Measurements from ENCODE around the gene SET.

DNA sequence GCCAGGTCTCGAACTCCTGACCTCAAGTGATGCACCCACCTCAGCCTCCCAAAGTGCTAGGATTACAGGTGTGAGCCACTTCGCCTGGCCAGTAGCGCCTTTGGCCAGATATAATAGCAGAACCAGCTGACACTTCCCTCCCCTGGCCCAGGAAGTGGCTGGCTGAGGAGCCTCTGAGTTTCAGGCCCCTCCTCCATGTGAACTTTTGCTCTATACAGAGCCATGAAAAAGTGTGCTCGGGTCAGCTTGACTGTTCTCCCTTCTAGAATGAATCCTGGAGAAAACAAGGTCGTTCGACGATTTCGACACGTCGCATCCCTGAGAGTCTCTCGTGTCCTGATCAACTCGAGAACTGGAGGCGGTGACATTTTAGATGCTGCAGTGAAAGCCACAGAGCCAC, 43.6 kb downstream of the SET start:
- TF ChIP-seq, protein P1, sequence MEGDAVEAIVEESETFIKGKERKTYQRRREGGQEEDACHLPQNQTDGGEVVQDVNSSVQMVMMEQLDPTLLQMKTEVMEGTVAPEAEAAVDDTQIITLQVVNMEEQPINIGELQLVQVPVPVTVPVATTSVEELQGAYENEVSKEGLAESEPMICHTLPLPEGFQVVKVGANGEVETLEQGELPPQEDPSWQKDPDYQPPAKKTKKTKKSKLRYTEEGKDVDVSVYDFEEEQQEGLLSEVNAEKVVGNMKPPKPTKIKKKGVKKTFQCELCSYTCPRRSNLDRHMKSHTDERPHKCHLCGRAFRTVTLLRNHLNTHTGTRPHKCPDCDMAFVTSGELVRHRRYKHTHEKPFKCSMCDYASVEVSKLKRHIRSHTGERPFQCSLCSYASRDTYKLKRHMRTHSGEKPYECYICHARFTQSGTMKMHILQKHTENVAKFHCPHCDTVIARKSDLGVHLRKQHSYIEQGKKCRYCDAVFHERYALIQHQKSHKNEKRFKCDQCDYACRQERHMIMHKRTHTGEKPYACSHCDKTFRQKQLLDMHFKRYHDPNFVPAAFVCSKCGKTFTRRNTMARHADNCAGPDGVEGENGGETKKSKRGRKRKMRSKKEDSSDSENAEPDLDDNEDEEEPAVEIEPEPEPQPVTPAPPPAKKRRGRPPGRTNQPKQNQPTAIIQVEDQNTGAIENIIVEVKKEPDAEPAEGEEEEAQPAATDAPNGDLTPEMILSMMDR (IDR thresholded peaks at IDR 0.05; ENCODE audit: insufficient read depth, low read length): no peak
- TF ChIP-seq POLR2AphosphoS5 (IDR thresholded peaks at IDR 0.05; ENCODE audit: low read depth) (no peak), SPI1 (IDR thresholded peaks at IDR 0.05; ENCODE audit: borderline replicate concordance, low read depth) (no peak)

Measured in HL-60 (cell line).